ENCODE results near the gene OGFOD1.

OGFOD1 gene

DNA sequence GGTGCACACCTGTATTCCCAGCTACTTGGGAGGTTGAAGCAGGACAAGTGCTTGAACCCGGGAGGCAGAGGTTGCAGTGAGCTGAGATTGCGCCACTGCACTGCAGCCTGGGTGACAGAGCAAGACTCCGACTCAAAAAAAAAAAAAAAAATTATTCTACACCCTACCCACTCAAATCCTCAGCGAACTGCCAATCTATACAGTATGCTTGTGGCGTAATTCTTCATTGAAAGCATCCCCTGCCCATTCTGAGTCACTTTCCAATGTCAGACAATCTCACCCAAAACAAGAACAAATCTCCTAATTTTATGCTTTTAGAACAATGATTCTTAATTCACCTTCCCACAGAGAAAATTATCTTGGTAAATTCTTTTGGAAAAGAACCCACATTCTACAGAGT lies 38.0 kb upstream of the OGFOD1 start:
- CTCF ChIA-PET, result interaction anchor here (0.7 kb wide), 1 partner anchor 534 kb away, joined by 3 read pairs; no protein-coding TSS in a partner anchor
- H3K27ac ChIP-seq, result no peak overlapping the region
- POLR2A ChIA-PET (ENCODE audit: low non-redundant PET), result no interaction called here
- no peak for DNase-seq (ENCODE audit: low spot score)
- no peak for TF ChIP-seq CTCF (conservative IDR thresholded peaks at IDR 0.05; ENCODE audit: low read depth)

GRCh38 chr16:56414366-56414765 lies 37.0 kb upstream of the OGFOD1 start:
- CTCF ChIA-PET, result no interaction called here
- POLR2A ChIA-PET (ENCODE audit: low non-redundant PET), result no interaction called here
- DNase-seq (ENCODE audit: low spot score), result no peak

DNA sequence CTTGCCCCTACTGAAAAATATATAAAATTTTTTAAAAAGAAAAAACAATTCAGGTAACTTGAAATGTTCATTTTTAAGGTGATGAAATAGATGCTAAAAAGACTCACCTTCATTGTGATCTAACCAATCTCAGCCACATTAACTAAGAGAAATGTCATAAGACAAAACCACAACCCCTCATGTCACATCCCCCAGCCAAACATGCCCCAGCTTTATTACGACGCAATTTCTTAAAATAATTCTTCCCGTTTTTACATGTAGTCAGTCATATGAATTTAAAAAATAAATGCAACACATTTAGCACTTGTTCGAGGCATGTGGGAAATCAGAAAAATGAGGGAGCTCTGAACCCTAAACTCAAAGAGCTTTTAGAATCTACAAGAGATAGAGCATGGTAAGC lies 35.5 kb upstream of the OGFOD1 start:
- POLR2A ChIA-PET (ENCODE audit: low non-redundant PET), result no interaction called here
- no peak for DNase-seq (ENCODE audit: low spot score)
- CTCF ChIA-PET, result no interaction called here
- no peak for TF ChIP-seq CTCF (conservative IDR thresholded peaks at IDR 0.05; ENCODE audit: low read depth)
- no peak overlapping the region for H3K27ac ChIP-seq

More at GRCh38 chr16:56414366-56414765, 37.0 kb upstream of the OGFOD1 start:
- no peak for TF ChIP-seq CTCF (conservative IDR thresholded peaks at IDR 0.05; ENCODE audit: low read depth)
- H3K27ac ChIP-seq, result no peak overlapping the region

DNA sequence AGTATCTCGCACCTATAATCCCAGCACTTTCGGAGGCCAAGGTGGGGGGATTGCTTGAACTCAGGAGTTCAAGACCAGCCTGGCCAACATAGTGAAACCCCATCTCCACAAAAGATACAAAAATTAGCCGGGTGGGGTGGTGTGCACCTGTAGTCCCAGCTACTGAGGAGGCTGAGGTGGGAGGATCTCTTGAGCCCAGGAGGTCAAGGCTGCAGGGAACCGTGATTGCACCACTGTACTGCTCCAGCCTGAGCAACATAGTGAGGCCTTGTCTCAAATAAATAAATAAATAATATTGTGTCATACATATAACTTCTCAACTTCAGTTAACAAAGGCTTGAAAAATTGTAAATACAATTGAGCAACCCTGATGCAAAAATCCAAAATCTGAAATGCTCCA lies 34.2 kb upstream of the OGFOD1 start:
- TF ChIP-seq CTCF (conservative IDR thresholded peaks at IDR 0.05; ENCODE audit: low read depth), result no peak
- no peak for DNase-seq (ENCODE audit: low spot score)
- ChIA-PET POLR2A (ENCODE audit: low non-redundant PET) (no interaction called here), CTCF (interaction anchor here (0.6 to 0.7 kb wide), 2 partner anchors 452 to 952 kb away, joined by 3 to 4 read pairs; no protein-coding TSS in a partner anchor)
- H3K27ac ChIP-seq, result no peak overlapping the region

- ChIA-PET POLR2A (ENCODE audit: low non-redundant PET) (no interaction called here), CTCF (interaction anchor here (0.6 kb wide), 1 partner anchor 66 kb away, joined by 3 read pairs; no protein-coding TSS in a partner anchor)
- TF ChIP-seq CTCF (conservative IDR thresholded peaks at IDR 0.05; ENCODE audit: low read depth), result no peak
- peak overlapping the region; percentile 22; the same call in 1 of the 2 replicates for H3K27ac ChIP-seq
- DNase-seq (ENCODE audit: low spot score), result no peak
These were observed 31.4 kb upstream of the OGFOD1 start for GRCh38 chr16:56419740-56420548.

GRCh38 chr16:56420613-56421012 lies 30.7 kb upstream of the OGFOD1 start:
- no peak for DNase-seq (ENCODE audit: low spot score)
- H3K27ac ChIP-seq, result no peak overlapping the region
- TF ChIP-seq CTCF (conservative IDR thresholded peaks at IDR 0.05; ENCODE audit: low read depth), result no peak
- POLR2A ChIA-PET (ENCODE audit: low non-redundant PET), result no interaction called here
- CTCF ChIA-PET, result no interaction called here

Data from RWPE1 (cell line).